Measurements from ENCODE around the gene BRIP1.
A peak's percentile ranks its signal among the peaks of the same experiment; 100 is the strongest.

BRIP1 gene

DNA sequence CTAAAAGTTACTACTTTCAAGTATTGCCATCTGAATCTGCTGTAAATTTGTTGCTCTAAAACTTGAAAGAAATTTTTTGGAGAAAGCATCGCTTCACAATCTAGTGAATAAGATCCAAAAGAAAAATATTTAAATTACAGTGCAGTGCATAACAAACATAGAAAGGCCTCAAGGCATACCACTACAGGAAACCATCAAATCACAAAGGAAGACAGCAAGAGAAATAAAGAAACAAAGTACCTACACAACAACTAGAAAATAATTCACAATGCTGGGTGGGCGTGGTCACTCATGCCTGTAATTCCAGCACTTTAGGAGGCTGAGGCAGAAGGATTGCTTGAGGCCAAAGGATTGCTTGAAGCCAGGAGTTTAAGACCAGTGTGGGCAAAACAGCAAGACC is 104.9 kb downstream of the BRIP1 start:
- DNase-seq (ENCODE audit: low spot score in 2 of 2) (no peak), ATAC-seq (replicated peaks; ENCODE audit: extremely low read depth, poor library complexity, severe bottlenecking) (no peak)
- Mint-ChIP-seq H3K27me3 (no peaks in the 10 kb centered on the region), H3K36me3 (ENCODE audit: insufficient read depth) (no peaks in the 10 kb centered on the region), H3K27ac (ENCODE audit: low read depth) (no peak overlapping the region), H3K4me3 (no peak overlapping the region), H3K4me1 (no peaks in the 10 kb centered on the region), H3K9me3 (no peaks in the 10 kb centered on the region)

DNA sequence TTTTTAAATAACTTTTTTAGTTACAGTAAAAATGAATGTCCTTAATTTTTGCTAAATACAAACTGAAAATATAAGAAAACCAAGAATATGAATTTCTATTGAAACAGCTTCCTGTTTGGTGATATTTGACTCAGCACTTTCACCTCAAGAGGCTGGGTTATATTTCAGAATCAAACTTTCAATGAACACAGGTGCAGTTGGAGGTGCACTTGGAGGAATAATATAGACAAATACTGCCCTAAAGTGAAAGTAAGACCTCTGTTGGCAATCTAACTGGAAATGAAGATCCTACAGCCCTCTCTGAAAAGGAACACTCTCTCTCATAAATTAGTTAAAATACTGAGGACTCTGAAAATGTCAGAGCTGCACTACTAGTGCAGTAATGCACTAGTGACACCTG is 106.2 kb downstream of the BRIP1 start:
- no peaks in the 10 kb centered on the region for H3K36me3 Mint-ChIP-seq (ENCODE audit: insufficient read depth)
- H3K27ac Mint-ChIP-seq (ENCODE audit: low read depth), result no peak overlapping the region
- ATAC-seq (replicated peaks; ENCODE audit: extremely low read depth, poor library complexity, severe bottlenecking) (no peak), DNase-seq (ENCODE audit: low spot score in 2 of 2) (no peak)
- no peak overlapping the region for H3K4me3 Mint-ChIP-seq
- H3K4me1 Mint-ChIP-seq, result no peaks in the 10 kb centered on the region
- H3K27me3 Mint-ChIP-seq, result no peaks in the 10 kb centered on the region
- H3K9me3 Mint-ChIP-seq, result no peaks in the 10 kb centered on the region

DNA sequence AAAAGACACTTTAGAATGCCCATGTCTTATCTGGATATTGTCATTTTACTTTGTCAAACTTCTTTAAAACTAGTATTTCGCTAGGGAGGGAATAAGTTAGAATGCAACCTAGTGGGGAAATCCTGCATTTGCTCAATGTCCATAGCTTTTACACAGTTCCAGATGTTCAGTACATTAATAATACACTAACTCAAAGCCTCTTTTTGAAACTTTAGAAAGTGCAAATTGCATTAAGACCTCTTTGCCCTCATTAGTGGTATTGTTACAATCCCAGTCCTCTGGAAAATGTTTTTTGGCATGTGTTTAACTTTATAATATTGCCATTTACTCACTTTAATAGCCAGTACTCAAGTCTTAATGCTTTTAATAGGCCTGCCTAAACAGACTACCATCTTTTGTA is 106.8 kb downstream of the BRIP1 start:
- H3K27me3 Mint-ChIP-seq, result no peaks in the 10 kb centered on the region
- H3K4me3 Mint-ChIP-seq, result no peak overlapping the region
- no peaks in the 10 kb centered on the region for H3K36me3 Mint-ChIP-seq (ENCODE audit: insufficient read depth)
- no peaks in the 10 kb centered on the region for H3K4me1 Mint-ChIP-seq
- DNase-seq (ENCODE audit: low spot score in 2 of 2) (no peak), ATAC-seq (replicated peaks; ENCODE audit: extremely low read depth, poor library complexity, severe bottlenecking) (no peak)
- H3K9me3 Mint-ChIP-seq, result no peaks in the 10 kb centered on the region
- H3K27ac Mint-ChIP-seq (ENCODE audit: low read depth), result no peak overlapping the region

DNA sequence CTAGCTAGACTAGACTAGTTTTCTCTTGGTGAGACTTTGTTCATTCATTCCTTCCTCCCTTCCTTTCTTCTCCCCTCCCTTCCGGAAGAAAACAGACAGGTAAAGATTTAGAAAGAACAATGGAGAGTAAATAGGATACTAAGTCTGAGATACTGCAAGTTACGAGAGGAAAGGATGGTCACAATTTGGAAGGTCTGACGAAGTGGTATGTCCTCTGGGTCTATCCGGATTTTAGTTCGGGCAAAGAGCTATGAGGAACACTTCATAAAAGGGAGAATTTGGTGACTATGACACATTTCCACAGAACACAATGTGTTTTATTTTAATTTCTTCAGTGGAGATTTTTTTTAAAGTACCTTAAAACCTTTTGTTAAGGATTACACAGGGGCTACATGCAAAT is 107.7 kb downstream of the BRIP1 start:
- Mint-ChIP-seq H3K4me3 (no peak overlapping the region), H3K27ac (ENCODE audit: low read depth) (no peak overlapping the region), H3K4me1 (no peaks in the 10 kb centered on the region), H3K27me3 (no peaks in the 10 kb centered on the region), H3K36me3 (ENCODE audit: insufficient read depth) (no peaks in the 10 kb centered on the region), H3K9me3 (no peaks in the 10 kb centered on the region)
- DNase-seq (ENCODE audit: low spot score in 2 of 2) (no peak), ATAC-seq (replicated peaks; ENCODE audit: extremely low read depth, poor library complexity, severe bottlenecking) (no peak)

DNA sequence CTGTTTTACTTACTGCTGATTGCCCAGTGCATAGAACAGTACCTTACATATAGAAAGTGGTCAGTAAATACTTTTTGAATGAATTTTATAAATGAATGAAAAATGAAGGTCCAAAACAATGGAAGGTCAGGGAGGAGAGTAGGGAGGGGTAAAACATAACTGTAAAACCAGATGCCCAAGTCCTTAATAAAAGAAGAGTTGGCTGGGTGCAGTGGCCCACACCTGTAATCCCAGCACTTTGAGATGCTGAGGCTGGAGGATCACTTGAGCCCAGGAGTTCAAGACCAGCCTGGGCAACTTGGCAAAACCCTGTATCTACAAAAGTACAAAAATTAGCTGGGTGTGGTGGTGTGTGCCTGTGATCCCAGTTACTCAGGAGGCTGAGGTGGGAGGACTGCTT is 108.2 kb downstream of the BRIP1 start:
- Mint-ChIP-seq H3K9me3 (no peaks in the 10 kb centered on the region), H3K36me3 (ENCODE audit: insufficient read depth) (no peaks in the 10 kb centered on the region), H3K27me3 (no peaks in the 10 kb centered on the region), H3K27ac (ENCODE audit: low read depth) (no peak overlapping the region), H3K4me3 (no peak overlapping the region), H3K4me1 (no peaks in the 10 kb centered on the region)
- DNase-seq (ENCODE audit: low spot score in 2 of 2) (no peak), ATAC-seq (replicated peaks; ENCODE audit: extremely low read depth, poor library complexity, severe bottlenecking) (no peak)

DNA sequence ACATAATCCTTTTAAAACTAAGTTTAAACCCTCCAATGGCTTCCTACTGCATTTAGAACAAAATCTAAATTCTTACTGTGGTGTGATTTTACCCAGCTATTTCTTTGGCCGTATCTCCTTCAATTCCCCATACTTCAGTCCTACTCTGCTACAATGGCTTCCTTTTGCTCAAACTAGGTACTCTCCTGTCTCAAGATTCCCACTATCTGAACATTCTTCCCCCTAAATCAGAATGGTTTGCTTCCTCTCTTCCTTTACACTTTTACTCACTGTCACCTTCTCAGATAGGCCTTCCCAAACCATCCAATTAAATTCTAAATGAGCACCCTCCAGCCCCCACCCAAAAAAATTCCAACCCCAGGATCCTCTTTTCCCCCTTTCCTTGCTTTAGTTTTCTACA is 109.2 kb downstream of the BRIP1 start:
- H3K36me3 Mint-ChIP-seq (ENCODE audit: insufficient read depth), result no peaks in the 10 kb centered on the region
- H3K27me3 Mint-ChIP-seq, result no peaks in the 10 kb centered on the region
- H3K9me3 Mint-ChIP-seq, result no peaks in the 10 kb centered on the region
- H3K4me3 Mint-ChIP-seq, result no peak overlapping the region
- H3K4me1 Mint-ChIP-seq, result no peaks in the 10 kb centered on the region
- DNase-seq (ENCODE audit: low spot score in 2 of 2) (no peak), ATAC-seq (replicated peaks; ENCODE audit: extremely low read depth, poor library complexity, severe bottlenecking) (no peak)
- H3K27ac Mint-ChIP-seq (ENCODE audit: low read depth), result peak overlapping the region; percentile 6

DNA sequence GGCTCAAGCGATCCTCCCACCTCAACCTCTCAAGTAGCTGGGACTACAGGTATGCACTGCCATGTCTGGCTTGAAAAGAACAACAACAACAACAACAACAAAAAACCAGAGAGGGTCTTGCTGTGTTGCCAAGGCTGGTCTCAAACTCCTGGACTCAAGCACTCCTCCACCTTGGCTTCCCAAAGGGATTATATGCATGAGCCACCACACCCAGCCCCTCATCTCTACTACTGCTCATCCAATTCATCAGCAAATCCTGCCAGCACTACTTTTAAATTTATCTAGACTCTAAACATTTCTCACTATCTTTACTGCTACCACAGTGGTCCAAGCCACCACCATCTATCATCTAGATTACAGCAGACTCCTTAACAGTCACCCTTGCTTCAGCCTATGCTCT is 109.6 kb downstream of the BRIP1 start:
- no peaks in the 10 kb centered on the region for H3K4me1 Mint-ChIP-seq
- no peak for ATAC-seq (replicated peaks; ENCODE audit: extremely low read depth, poor library complexity, severe bottlenecking)
- no peaks in the 10 kb centered on the region for H3K9me3 Mint-ChIP-seq
- no peak overlapping the region for H3K4me3 Mint-ChIP-seq
- DNase-seq (ENCODE audit: low spot score in 2 of 2), result no peak
- H3K27ac Mint-ChIP-seq (ENCODE audit: low read depth), result no peak overlapping the region
- no peaks in the 10 kb centered on the region for H3K27me3 Mint-ChIP-seq
- no peaks in the 10 kb centered on the region for H3K36me3 Mint-ChIP-seq (ENCODE audit: insufficient read depth)

DNA sequence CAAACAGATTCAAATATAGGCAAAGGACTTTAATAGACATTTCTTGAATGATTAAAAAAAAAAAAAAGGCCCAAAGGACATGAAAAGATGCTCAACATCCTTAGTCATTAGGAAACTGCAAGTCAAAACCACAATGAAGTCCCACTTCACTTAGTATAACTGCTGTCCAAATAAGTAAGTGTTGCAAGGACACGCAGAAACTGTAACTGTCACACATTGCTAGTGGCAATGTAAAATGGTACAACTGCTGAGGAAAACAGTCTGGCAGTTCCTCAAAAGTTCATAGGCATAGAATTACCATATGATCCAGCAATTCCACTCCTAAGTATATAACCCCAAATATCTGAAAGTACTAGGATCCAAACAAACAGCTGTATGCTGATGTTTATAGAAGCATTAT is 112.7 kb downstream of the BRIP1 start:
- Mint-ChIP-seq H3K27ac (ENCODE audit: low read depth) (no peak overlapping the region), H3K4me3 (no peak overlapping the region), H3K4me1 (no peaks in the 10 kb centered on the region), H3K9me3 (no peaks in the 10 kb centered on the region), H3K36me3 (ENCODE audit: insufficient read depth) (peaks cover 1% of the 10 kb centered on the region), H3K27me3 (no peaks in the 10 kb centered on the region)
- no peak for ATAC-seq (replicated peaks; ENCODE audit: extremely low read depth, poor library complexity, severe bottlenecking)
- DNase-seq (ENCODE audit: low spot score in 2 of 2), result no peak

DNA sequence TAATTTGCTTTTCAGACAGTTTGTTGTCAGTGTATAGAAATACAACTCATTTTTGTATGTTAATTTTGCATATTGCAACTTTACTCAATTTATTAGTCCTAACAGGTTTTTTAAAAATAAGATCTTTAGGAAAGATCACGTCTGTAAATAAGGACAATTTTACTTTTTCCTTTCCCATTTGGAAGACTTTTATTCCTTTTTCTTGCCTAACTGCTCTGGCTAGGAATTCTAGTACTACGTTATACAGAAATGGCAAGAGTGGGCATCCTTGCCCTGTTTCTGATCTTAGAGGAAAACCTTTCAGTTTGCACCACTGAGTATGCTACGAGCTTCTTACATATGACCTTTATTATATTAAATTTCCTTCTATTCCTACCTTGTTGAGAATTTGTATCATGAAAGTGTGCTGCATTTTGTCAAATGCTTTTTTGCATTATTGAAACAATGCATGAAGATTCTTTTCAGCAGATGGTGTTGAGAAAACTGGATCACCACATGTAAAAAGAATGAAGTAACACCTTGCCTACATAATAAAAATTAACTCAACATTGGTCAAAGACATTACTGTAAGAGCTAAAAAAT is 113.4 kb downstream of the BRIP1 start:
- Mint-ChIP-seq H3K4me3 (no peak overlapping the region), H3K27me3 (no peaks in the 10 kb centered on the region), H3K27ac (ENCODE audit: low read depth) (no peak overlapping the region), H3K9me3 (no peaks in the 10 kb centered on the region), H3K4me1 (no peaks in the 10 kb centered on the region), H3K36me3 (ENCODE audit: insufficient read depth) (peaks cover 1% of the 10 kb centered on the region)
- ATAC-seq (replicated peaks; ENCODE audit: extremely low read depth, poor library complexity, severe bottlenecking) (no peak), DNase-seq (ENCODE audit: low spot score in 2 of 2) (no peak)

DNA sequence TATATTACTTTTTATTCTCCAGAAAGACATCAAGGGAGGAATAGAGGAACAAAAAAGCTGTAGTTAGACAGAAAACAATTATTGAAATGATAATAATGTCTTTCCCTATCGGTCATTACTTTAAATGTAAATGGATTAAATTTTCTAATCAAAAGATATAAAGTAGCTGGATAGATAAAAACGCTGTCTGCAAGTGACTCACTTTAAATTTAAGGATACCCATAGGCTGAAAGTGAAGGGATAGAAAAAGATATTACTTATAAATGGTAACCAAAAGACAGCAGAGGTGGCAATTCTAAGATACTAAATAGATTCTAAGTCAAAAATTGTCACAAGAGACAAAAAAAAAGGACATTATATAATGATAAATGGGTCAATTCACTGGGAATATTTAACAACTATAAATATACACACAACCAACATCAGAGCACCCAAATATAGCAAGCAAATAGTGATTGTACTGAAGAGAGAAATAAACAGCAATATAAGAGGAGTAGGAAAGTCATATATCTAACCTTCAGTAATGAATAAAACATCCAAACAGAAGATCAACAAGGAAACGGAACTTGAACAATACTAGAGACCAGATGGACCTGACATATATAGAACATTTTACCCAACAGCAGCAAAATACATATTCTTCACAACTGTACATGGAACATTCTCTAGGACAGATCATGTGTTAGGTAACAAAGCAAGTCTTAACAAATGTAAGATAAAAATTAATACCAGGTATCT is 116.9 kb downstream of the BRIP1 start:
- Mint-ChIP-seq H3K27ac (ENCODE audit: low read depth) (no peak overlapping the region), H3K4me3 (no peak overlapping the region), H3K27me3 (no peaks in the 10 kb centered on the region), H3K36me3 (ENCODE audit: insufficient read depth) (peaks cover 1% of the 10 kb centered on the region), H3K9me3 (no peaks in the 10 kb centered on the region), H3K4me1 (no peaks in the 10 kb centered on the region)
- ATAC-seq (replicated peaks; ENCODE audit: extremely low read depth, poor library complexity, severe bottlenecking) (no peak), DNase-seq (ENCODE audit: low spot score in 2 of 2) (no peak)

DNA sequence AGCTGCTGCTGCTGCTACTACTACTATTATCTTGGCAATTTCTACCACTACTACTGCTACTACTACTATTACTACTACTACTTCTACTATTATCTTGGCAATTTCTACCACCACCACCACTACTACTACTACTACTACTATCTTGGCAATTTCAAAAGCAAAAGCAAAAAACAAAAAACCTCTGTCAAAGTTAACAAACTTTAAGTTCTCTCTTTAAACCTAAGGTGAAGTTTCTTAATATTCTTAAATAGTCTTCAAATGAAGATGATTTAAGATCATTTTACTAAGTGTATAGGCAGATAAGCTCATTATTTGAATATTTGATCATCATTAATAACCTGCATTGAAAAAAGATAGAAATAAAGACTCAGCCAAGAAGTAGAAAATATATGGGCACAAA is 118.5 kb downstream of the BRIP1 start:
- no peaks in the 10 kb centered on the region for H3K4me1 Mint-ChIP-seq
- H3K9me3 Mint-ChIP-seq, result no peaks in the 10 kb centered on the region
- H3K4me3 Mint-ChIP-seq, result no peak overlapping the region
- no peak for ATAC-seq (replicated peaks; ENCODE audit: extremely low read depth, poor library complexity, severe bottlenecking)
- no peak overlapping the region for H3K27ac Mint-ChIP-seq (ENCODE audit: low read depth)
- H3K27me3 Mint-ChIP-seq, result no peaks in the 10 kb centered on the region
- DNase-seq (ENCODE audit: low spot score in 2 of 2), result no peak
- H3K36me3 Mint-ChIP-seq (ENCODE audit: insufficient read depth), result peaks cover 1% of the 10 kb centered on the region

DNA sequence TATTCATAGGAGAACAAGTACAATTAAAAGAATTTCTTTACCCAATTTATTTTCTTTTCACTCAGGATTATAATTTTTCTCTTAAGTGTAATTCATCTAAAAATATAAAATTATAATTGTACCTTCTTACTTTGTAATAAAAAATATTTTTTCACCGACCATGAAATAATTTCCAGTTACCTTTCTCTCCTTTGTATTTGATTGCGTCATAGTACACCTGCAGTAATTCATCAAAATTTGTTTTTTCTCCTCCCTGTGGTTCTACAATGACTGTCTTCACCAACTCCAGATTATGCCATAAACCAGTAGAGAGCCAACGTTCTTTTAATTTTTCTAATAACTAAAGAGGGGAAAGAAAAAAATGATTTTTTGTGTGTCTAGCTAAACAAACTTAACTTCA is 119.1 kb downstream of the BRIP1 start:
- no peak overlapping the region for H3K27ac Mint-ChIP-seq (ENCODE audit: low read depth)

DNA sequence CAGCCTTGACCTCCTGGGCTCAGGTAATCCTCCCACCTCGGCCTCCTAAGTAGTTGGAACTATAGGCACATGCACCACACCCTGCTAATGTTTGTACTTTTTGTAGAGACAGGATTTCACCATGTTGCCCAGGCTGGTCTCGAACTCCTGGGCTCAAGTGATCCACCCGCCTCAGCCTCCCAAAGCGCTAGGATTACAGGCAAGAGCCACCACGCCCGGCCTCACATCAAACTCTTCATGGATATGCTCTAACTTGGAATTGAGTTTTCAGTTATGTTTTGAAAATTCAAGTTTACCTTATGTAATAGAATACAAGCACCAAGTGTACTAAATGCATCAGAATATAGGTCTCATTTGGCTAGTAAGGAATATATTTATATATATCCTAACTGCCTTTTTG is 119.6 kb downstream of the BRIP1 start:
- H3K4me1 Mint-ChIP-seq, result no peaks in the 10 kb centered on the region
- H3K27ac Mint-ChIP-seq (ENCODE audit: low read depth), result no peak overlapping the region
- H3K27me3 Mint-ChIP-seq, result no peaks in the 10 kb centered on the region
- DNase-seq (ENCODE audit: low spot score in 2 of 2), result no peak
- peaks cover 1% of the 10 kb centered on the region for H3K36me3 Mint-ChIP-seq (ENCODE audit: insufficient read depth)
- H3K9me3 Mint-ChIP-seq, result no peaks in the 10 kb centered on the region
- H3K4me3 Mint-ChIP-seq, result no peak overlapping the region
- no peak for ATAC-seq (replicated peaks; ENCODE audit: extremely low read depth, poor library complexity, severe bottlenecking)

More for the DNA sequence above, 119.1 kb downstream of the BRIP1 start:
- Mint-ChIP-seq H3K4me3 (no peak overlapping the region), H3K9me3 (no peaks in the 10 kb centered on the region), H3K4me1 (no peaks in the 10 kb centered on the region), H3K27me3 (no peaks in the 10 kb centered on the region), H3K36me3 (ENCODE audit: insufficient read depth) (peaks cover 1% of the 10 kb centered on the region)
- no peak for ATAC-seq (replicated peaks; ENCODE audit: extremely low read depth, poor library complexity, severe bottlenecking)
- DNase-seq (ENCODE audit: low spot score in 2 of 2), result no peak

Data from central memory CD8-positive, alpha-beta T cell (primary cell).